Trophoblast cell (in vitro differentiated cells and primary cell): ENCODE data around the gene ACSL6.

Experiments used
- DNase-seq, 2 donors: peaks; one replicate each; pipeline ENCODE4 v3.0.0-alpha.2; 2016
- H2AFZ ChIP-seq: 2 replicates; pipeline ENCODE4 v1.6.1; 2013; ENCODE audit warnings: low read length, moderate library complexity, mild to moderate bottlenecking; ENCODE audit not compliant: insufficient read depth, poor library complexity
- H2AK5ac ChIP-seq: 2 replicates; pipeline ENCODE4 v1.6.1; 2013; ENCODE audit warnings: mild to moderate bottlenecking, low read length
- H2BK120ac ChIP-seq: 2 replicates; pipeline ENCODE4 v1.6.1; 2013; ENCODE audit warnings: low read length, mild to moderate bottlenecking, moderate library complexity; ENCODE audit not compliant: insufficient read depth, poor library complexity
- H2BK12ac ChIP-seq: 2 replicates; pipeline ENCODE4 v1.6.1; 2013; ENCODE audit warnings: mild to moderate bottlenecking, low read length, moderate library complexity
- H2BK5ac ChIP-seq: 2 replicates; pipeline ENCODE4 v1.6.1; 2013; ENCODE audit warnings: low read length, low read depth, moderate library complexity, mild to moderate bottlenecking; ENCODE audit not compliant: poor library complexity
- H3K14ac ChIP-seq: 2 replicates; pipeline ENCODE4 v1.6.1; 2013; ENCODE audit warnings: mild to moderate bottlenecking, low read length
- H3K18ac ChIP-seq: 2 replicates; pipeline ENCODE4 v1.6.1; 2013; ENCODE audit warnings: mild to moderate bottlenecking, low read length
- H3K23ac ChIP-seq: 2 replicates; pipeline ENCODE4 v1.6.1; 2013; ENCODE audit warnings: low read length
- H3K27ac ChIP-seq: 2 replicates; pipeline ENCODE4 v1.5.1; 2013; ENCODE audit warnings: low read depth, mild to moderate bottlenecking, inconsistent platforms, low read length, moderate library complexity
- H3K27me3 ChIP-seq: 2 replicates; pipeline ENCODE4 v1.6.1; 2013; ENCODE audit warnings: inconsistent platforms, mild to moderate bottlenecking, low read length, moderate library complexity; ENCODE audit not compliant: insufficient read depth
- H3K36me3 ChIP-seq, 2 experiments: 1 replicate in 1 of 2; 2 replicates in 1 of 2; pipeline ENCODE4 v1.6.1; 2013; ENCODE audit warnings: low read length in 2 of 2, mild to moderate bottlenecking in 2 of 2, moderate library complexity in 1 of 2; ENCODE audit not compliant: insufficient read depth in 2 of 2, control insufficient read depth in 1 of 2
- H3K4ac ChIP-seq: 2 replicates; pipeline ENCODE4 v1.6.1; 2013; ENCODE audit warnings: low read depth, mild to moderate bottlenecking, low read length, moderate library complexity
- H3K4me1 ChIP-seq, 2 experiments: 1 replicate in 1 of 2; 2 replicates in 1 of 2; pipeline ENCODE4 v1.6.1; 2013; ENCODE audit warnings: low read length in 2 of 2, mild to moderate bottlenecking in 2 of 2, moderate library complexity in 1 of 2; ENCODE audit not compliant: insufficient read depth in 2 of 2, control insufficient read depth in 1 of 2
- H3K4me2 ChIP-seq: 2 replicates; pipeline ENCODE4 v1.6.1; 2013; ENCODE audit warnings: inconsistent platforms, mild to moderate bottlenecking, low read length, moderate library complexity
- H3K4me3 ChIP-seq: 2 replicates; pipeline ENCODE4 v1.5.1; 2013; ENCODE audit warnings: mild to moderate bottlenecking, low read depth, low read length, inconsistent platforms
- H3K79me1 ChIP-seq: one replicate; pipeline ENCODE4 v1.6.1; 2013; ENCODE audit warnings: low read length
- H3K79me2 ChIP-seq: 2 replicates; pipeline ENCODE4 v1.6.1; 2013; ENCODE audit warnings: low read length, mild to moderate bottlenecking; ENCODE audit not compliant: control insufficient read depth, insufficient read depth, poor library complexity
- H3K9ac ChIP-seq: 2 replicates; pipeline ENCODE4 v1.6.1; 2013; ENCODE audit warnings: mild to moderate bottlenecking, low read length
- H3K9me3 ChIP-seq: 2 replicates; pipeline ENCODE4 v1.6.1; 2013; ENCODE audit warnings: low read depth, mild to moderate bottlenecking, control low read depth, inconsistent platforms, low read length; ENCODE audit not compliant: insufficient read depth
- H4K12ac ChIP-seq: 2 replicates; pipeline ENCODE4 v1.6.1; 2013; ENCODE audit warnings: low read depth, mild to moderate bottlenecking, low read length, moderate library complexity
- H4K8ac ChIP-seq: 2 replicates; pipeline ENCODE4 v1.6.1; 2013; ENCODE audit warnings: low read depth, mild to moderate bottlenecking, low read length, moderate library complexity
- H4K91ac ChIP-seq: one replicate; pipeline ENCODE4 v1.6.1; 2013; ENCODE audit warnings: low read depth, mild to moderate bottlenecking, low read length, moderate library complexity
- WGBS: extraction: QIAGEN DNeasy Blood & Tissue Kit; methylation state at CpG from one replicate; pipeline ENCODE4 v1.1.7; 2013; ENCODE audit warnings: missing lambda C conversion rate; ENCODE audit not compliant: insufficient read length, insufficient coverage; ENCODE audit errors: extremely low coverage; 5-methylcytosine and 5-hydroxymethylcytosine counted together

ACSL6 gene

GRCh38 chr5:132009706-132010405 is 1.6 kb downstream of the ACSL6 start:
- H4K12ac ChIP-seq: no peak overlapping the region
- peaks cover 6 to 13% of the 10 kb centered on the region in 2 experiments for H3K4me1 ChIP-seq
- H3K18ac ChIP-seq: no peak overlapping the region
- H3K9ac ChIP-seq: no peak overlapping the region
- H3K36me3 ChIP-seq: no peaks in the 10 kb centered on the region
- H3K27me3 ChIP-seq: peaks cover 25% of the 10 kb centered on the region
- no CpG with 5 or more reads among the region's 3 CpGs for WGBS
- no peaks in the 10 kb centered on the region for H3K79me2 ChIP-seq
- no peak overlapping the region for H2BK120ac ChIP-seq
- no peak overlapping the region for H3K4me3 ChIP-seq
- peaks cover 9% of the 10 kb centered on the region for H3K9me3 ChIP-seq
- H3K79me1 ChIP-seq: no peaks in the 10 kb centered on the region
- H2AFZ ChIP-seq: no peak overlapping the region
- H3K4ac ChIP-seq: no peak overlapping the region
- H2BK5ac ChIP-seq: no peak overlapping the region
- H2BK12ac ChIP-seq: no peak overlapping the region
- no peak overlapping the region for H3K23ac ChIP-seq
- no peak overlapping the region for H2AK5ac ChIP-seq
- no peak overlapping the region for H3K4me2 ChIP-seq
- no peak for DNase-seq
- no peak overlapping the region for H3K27ac ChIP-seq
- H4K8ac ChIP-seq: no peak overlapping the region
- no peak overlapping the region for H3K14ac ChIP-seq
- H4K91ac ChIP-seq: no peak overlapping the region

DNA sequence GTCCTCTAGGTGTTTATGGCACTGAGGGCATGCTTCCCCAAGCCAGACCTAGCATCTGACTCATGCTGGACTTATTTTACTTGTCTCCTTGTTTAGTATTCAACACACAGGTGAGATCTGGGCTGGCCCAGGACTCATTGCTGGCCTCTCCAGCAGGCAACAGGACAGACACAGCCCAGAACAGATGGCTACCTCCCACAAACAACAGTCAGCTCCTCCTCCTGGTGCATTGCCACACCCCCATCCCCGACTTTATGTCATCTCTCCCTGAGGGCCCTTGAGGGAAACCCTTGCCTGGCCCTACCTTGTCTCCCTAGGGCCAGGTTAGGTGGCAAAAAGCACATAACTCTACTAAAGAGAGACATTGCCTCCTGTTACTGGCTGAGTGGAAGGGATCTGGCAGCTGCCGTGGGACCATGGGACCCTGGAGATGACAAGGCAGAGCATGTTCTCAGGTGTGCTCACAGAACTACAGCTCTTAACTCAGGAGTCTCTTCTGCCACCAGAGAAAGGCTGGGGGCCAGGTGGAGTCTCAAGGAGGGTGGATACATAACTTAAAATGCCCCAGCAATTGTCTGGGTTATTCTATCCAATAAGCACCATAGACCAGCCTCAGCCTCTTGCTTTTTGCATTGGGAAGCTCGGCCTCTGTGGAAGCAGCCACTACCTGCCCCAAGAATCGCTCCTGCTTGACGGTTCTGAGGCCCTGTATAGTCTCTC is 2.3 kb downstream of the ACSL6 start:
- Histone ChIP-seq H3K36me3 (no peaks in the 10 kb centered on the region), H2BK120ac (no peak overlapping the region), H4K8ac (no peak overlapping the region), H3K27ac (no peak overlapping the region), H3K4me2 (no peak overlapping the region), H2AK5ac (no peak overlapping the region), H3K4me3 (no peak overlapping the region), H3K9me3 (peaks cover 8% of the 10 kb centered on the region), H3K9ac (no peak overlapping the region), H4K91ac (no peak overlapping the region), H3K4me1 (peaks cover 6 to 13% of the 10 kb centered on the region in 2 experiments), H3K14ac (no peak overlapping the region), H3K79me2 (no peaks in the 10 kb centered on the region), H2BK12ac (no peak overlapping the region), H4K12ac (no peak overlapping the region), H3K23ac (no peak overlapping the region), H2BK5ac (no peak overlapping the region), H2AFZ (no peak overlapping the region), H3K27me3 (peaks cover 25% of the 10 kb centered on the region), H3K4ac (no peak overlapping the region), H3K18ac (no peak overlapping the region), H3K79me1 (no peaks in the 10 kb centered on the region)
- peak in 1 of 2 donors; percentile 22 for DNase-seq
- no CpG with 5 or more reads among the region's 5 CpGs for WGBS

DNA sequence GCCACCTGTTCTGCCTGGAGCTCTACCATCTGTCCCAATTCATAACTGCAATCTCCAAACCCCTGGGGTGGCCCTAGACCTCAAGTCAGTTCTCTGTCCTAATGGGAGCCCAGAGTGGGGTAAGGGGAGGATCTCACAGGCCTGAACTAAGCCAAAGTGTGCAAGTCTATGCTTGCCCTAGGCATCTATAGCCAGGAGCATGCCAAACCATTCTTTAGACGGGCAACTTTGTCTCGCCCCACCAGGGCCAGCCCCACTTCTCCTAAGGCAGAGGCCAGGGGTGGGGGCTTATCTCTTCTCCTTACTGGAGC is 3.3 kb downstream of the ACSL6 start:
- Histone ChIP-seq H3K23ac (no peak overlapping the region), H3K4ac (no peak overlapping the region), H3K27me3 (peaks cover 25% of the 10 kb centered on the region), H2AK5ac (no peak overlapping the region), H4K91ac (no peak overlapping the region), H2AFZ (no peak overlapping the region), H4K12ac (no peak overlapping the region), H3K14ac (no peak overlapping the region), H3K79me1 (no peaks in the 10 kb centered on the region), H3K36me3 (no peaks in the 10 kb centered on the region), H3K9ac (no peak overlapping the region), H4K8ac (no peak overlapping the region), H2BK12ac (no peak overlapping the region), H3K4me3 (no peak overlapping the region), H2BK5ac (no peak overlapping the region), H3K9me3 (peaks cover 8% of the 10 kb centered on the region), H3K18ac (no peak overlapping the region), H3K27ac (no peak overlapping the region), H2BK120ac (no peak overlapping the region), H3K79me2 (no peaks in the 10 kb centered on the region), H3K4me2 (no peak overlapping the region), H3K4me1 (peaks cover 6 to 17% of the 10 kb centered on the region in 2 experiments)
- no peak for DNase-seq
- WGBS: no CpG with 5 or more reads among the region's 2 CpGs

GRCh38 chr5:132007399-132008162 is 3.9 kb downstream of the ACSL6 start:
- H2AK5ac ChIP-seq: no peak overlapping the region
- H3K9ac ChIP-seq: no peak overlapping the region
- peaks cover 3% of the 10 kb centered on the region for H3K9me3 ChIP-seq
- H2BK120ac ChIP-seq: no peak overlapping the region
- peaks cover 25% of the 10 kb centered on the region for H3K27me3 ChIP-seq
- no peak overlapping the region for H4K12ac ChIP-seq
- H2AFZ ChIP-seq: no peak overlapping the region
- no peak overlapping the region for H4K91ac ChIP-seq
- peak; percentile 93 to 97 for DNase-seq
- no peak overlapping the region for H3K23ac ChIP-seq
- peaks cover 6 to 17% of the 10 kb centered on the region in 2 experiments for H3K4me1 ChIP-seq
- no peak overlapping the region for H3K14ac ChIP-seq
- no peak overlapping the region for H4K8ac ChIP-seq
- WGBS: no CpG with 5 or more reads among the region's 2 CpGs
- no peaks in the 10 kb centered on the region for H3K79me1 ChIP-seq
- no peak overlapping the region for H3K18ac ChIP-seq
- H3K4ac ChIP-seq: no peak overlapping the region
- no peaks in the 10 kb centered on the region for H3K36me3 ChIP-seq
- H2BK5ac ChIP-seq: no peak overlapping the region
- H3K4me3 ChIP-seq: no peak overlapping the region
- no peak overlapping the region for H3K27ac ChIP-seq
- no peaks in the 10 kb centered on the region for H3K79me2 ChIP-seq
- H3K4me2 ChIP-seq: no peak overlapping the region
- no peak overlapping the region for H2BK12ac ChIP-seq
